Measurements from ENCODE around the gene EEF2.

Gene EEF2

DNA sequence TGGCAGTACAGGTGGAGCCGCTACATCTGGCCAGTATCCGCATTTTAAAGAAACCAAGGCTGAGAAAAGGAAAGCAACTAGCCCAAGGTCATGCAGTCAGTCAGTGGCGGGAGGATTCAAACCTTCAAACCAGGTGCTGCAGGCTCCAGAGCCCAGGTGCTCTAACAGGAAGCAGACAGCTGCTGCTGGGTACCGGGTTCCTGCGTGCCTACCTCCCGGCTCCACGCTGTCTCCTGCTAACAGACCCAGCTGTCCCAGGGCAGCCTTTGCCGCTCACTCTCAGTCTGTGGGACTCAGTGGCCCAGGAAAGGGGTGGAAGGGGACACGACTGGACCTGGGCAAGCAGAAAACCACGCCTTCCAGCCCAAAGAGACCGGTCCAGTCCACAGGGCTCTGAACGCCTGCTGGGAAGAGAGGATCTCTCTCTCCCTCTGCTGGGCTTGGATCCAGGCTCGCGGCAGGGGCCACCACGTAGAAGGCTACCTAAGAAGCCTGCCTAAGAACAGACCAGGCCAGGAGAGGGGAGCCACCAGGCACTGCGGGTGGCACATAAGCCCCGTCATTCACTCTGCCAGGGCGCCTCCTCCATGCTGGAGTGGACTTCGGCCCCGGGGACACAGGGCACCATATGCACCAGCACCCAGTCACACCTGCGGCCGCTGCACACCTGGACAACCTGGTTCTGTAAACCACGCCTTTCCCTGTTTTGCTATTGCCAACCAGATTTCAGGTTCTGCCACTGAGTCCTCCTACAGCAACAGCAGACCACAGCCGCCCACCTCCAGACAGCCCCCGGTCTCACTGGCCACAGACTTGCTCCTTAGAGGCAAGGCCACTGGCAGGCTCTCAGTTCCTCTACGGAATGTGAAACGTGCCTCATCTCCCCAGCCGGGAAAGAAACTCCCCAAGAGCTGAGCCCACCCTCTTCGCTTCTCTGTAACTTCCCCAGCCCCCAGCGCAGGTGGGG, 18.9 kb downstream of the EEF2 start:
- Histone ChIP-seq H3K27me3 (replicated peaks in 2 of 5; ENCODE audit: control insufficient read depth in 4 of 5, insufficient read depth in 5 of 5, low read length in 4 of 5) (no peaks in the 10 kb centered on the region), H3K4me1 (ENCODE audit: control extremely low read depth in 1 of 4, control insufficient read depth in 4 of 4, insufficient read depth in 4 of 4, low read length in 3 of 4) (peaks cover 0 to 23% (median 21%) of the 10 kb centered on the region in 4 experiments), H3K4me3 (ENCODE audit: control insufficient read depth in 1 of 7, extremely low read depth in 1 of 7, insufficient read depth in 4 of 7, low read depth in 2 of 7, low read length in 6 of 7) (no peak overlapping the region), H3K27ac (ENCODE audit: insufficient read depth in 1 of 2, low read depth in 1 of 2, low read length in 2 of 2, poor library complexity in 1 of 2, severe bottlenecking in 2 of 2) (no peak overlapping the region), H3K9me3 (ENCODE audit: control extremely low read depth in 1 of 5, control insufficient read depth in 4 of 5, insufficient read depth in 2 of 5, low read depth in 1 of 5, low read length in 4 of 5) (no peaks in the 10 kb centered on the region), H3K36me3 (ENCODE audit: control insufficient read depth in 4 of 4, insufficient read depth in 4 of 4, low read length in 3 of 4) (peaks cover 7 to 53% (median 35%) of the 10 kb centered on the region in 4 experiments)
- ChIA-PET POLR2A (no interaction called here), CTCF (no interaction called here)
- DNase-seq: no peak
- 90% methylated on average over 29 of the region's 30 CpGs for WGBS (ENCODE audit: insufficient coverage)

DNA sequence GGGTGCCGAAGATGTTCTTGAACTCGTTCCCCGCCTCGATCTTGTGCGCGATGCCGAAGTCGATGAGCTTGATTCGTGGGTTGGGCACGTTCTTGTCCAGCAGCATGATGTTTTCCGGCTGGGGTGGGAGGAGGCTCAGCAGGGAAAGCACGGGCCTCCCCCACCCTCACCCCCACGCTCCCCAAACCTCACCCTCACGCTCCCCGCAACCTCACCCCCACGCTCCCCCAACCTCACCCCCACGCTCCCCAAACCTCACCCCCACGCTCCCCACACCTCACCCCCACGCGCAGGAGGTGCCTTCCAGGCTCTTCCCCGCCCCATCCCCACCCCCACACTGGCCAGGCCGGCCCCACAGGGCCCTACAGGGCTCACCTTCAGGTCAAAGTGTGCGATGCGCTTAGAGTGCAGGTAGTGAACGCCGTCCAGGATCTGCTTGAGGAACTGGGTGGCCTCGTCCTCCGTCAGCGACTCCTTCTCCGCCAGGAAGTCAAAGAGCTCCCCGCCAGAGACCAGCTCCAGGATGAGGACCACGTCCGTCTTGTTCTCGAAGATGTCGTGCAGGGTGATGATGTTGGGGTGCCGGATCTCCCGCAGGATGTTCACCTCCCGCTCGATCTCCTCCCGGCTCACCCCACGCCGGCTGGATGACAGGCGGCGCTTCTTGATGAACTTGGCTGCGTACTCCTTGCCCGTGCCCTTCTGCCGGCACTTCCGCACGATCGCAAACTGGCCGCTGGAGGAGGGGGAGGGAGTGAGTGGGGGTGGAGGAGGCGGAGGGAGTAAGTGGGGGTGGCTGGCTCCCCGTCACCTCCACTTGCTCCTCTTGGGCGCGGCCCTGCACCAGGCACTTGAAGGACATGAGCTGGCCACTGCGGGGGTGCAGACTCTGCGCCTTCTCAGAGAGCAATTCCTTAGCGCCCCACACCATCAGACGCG, 20.7 kb downstream of the EEF2 start:
- no peak for DNase-seq
- H3K9me3 ChIP-seq (ENCODE audit: control extremely low read depth in 1 of 5, control insufficient read depth in 4 of 5, insufficient read depth in 2 of 5, low read depth in 1 of 5, low read length in 4 of 5): no peaks in the 10 kb centered on the region
- no peaks in the 10 kb centered on the region for H3K27me3 ChIP-seq (replicated peaks in 2 of 5; ENCODE audit: control insufficient read depth in 4 of 5, insufficient read depth in 5 of 5, low read length in 4 of 5)
- ChIA-PET POLR2A (no interaction called here), CTCF (interaction anchor here (1.6 kb wide), 1 partner anchor 14 kb away, joined by 3 read pairs; no protein-coding TSS in a partner anchor)
- peaks cover 0 to 11% (median 9%) of the 10 kb centered on the region in 4 experiments for H3K4me1 ChIP-seq (ENCODE audit: control extremely low read depth in 1 of 4, control insufficient read depth in 4 of 4, insufficient read depth in 4 of 4, low read length in 3 of 4)
- peaks cover 7 to 64% (median 51%) of the 10 kb centered on the region in 4 experiments for H3K36me3 ChIP-seq (ENCODE audit: control insufficient read depth in 4 of 4, insufficient read depth in 4 of 4, low read length in 3 of 4)
- H3K4me3 ChIP-seq (ENCODE audit: control insufficient read depth in 1 of 7, extremely low read depth in 1 of 7, insufficient read depth in 4 of 7, low read depth in 2 of 7, low read length in 6 of 7): no peak overlapping the region
- no peak overlapping the region for H3K27ac ChIP-seq (ENCODE audit: insufficient read depth in 1 of 2, low read depth in 1 of 2, low read length in 2 of 2, poor library complexity in 1 of 2, severe bottlenecking in 2 of 2)
- 96% methylated on average over 45 of the region's 60 CpGs for WGBS (ENCODE audit: insufficient coverage)

DNA sequence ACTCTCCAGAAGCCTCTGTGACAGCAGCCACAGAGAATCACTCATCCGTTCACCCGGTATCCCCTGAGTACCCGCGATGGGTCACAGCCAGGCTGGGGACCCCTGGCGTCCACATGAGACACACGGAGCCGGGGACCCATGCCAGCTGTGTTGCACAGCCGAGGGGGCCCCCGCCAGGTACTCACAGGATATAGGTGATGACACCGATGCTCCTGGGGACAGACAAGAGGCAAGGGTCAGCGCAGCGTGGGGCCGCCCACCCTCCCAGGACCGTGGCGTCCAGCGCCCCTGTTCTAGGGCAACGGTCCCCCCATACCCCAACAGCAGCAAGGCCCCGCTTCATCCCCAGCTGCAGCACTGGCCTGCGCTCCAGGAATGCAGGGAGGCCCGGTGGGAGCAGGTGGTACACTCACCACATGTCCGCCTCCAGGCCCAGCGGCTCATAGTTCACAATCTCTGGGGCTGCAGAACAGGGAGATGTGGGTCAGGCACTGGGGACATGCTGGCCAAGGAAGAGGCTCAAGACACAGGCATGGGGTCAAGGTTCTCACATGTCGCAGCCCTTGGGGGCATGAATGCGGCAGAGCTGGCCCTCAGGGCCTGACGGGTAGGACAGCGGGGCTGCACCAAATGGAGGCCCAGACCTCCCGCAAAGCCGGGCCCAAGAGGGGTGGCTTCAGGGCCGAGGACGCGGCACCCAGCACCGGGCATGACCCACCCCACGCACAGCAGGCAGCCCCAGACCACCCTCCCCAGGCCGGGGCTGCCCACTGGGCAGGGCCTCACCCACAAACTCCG, 21.6 kb downstream of the EEF2 start:
- 98% methylated on average over 31 of the region's 35 CpGs for WGBS (ENCODE audit: insufficient coverage)
- ChIA-PET POLR2A (no interaction called here), CTCF (no interaction called here)
- no peaks in the 10 kb centered on the region for H3K27me3 ChIP-seq (replicated peaks in 2 of 5; ENCODE audit: control insufficient read depth in 4 of 5, insufficient read depth in 5 of 5, low read length in 4 of 5)
- H3K4me3 ChIP-seq (ENCODE audit: control insufficient read depth in 1 of 7, extremely low read depth in 1 of 7, insufficient read depth in 4 of 7, low read depth in 2 of 7, low read length in 6 of 7): no peak overlapping the region
- H3K9me3 ChIP-seq (ENCODE audit: control extremely low read depth in 1 of 5, control insufficient read depth in 4 of 5, insufficient read depth in 2 of 5, low read depth in 1 of 5, low read length in 4 of 5): peaks cover 0 to 3% (median 0%) of the 10 kb centered on the region in 5 experiments
- peaks cover 0 to 2% (median 1%) of the 10 kb centered on the region in 4 experiments for H3K4me1 ChIP-seq (ENCODE audit: control extremely low read depth in 1 of 4, control insufficient read depth in 4 of 4, insufficient read depth in 4 of 4, low read length in 3 of 4)
- DNase-seq: no peak
- H3K27ac ChIP-seq (ENCODE audit: insufficient read depth in 1 of 2, low read depth in 1 of 2, low read length in 2 of 2, poor library complexity in 1 of 2, severe bottlenecking in 2 of 2): no peak overlapping the region
- H3K36me3 ChIP-seq (ENCODE audit: control insufficient read depth in 4 of 4, insufficient read depth in 4 of 4, low read length in 3 of 4): peaks cover 7 to 69% (median 56%) of the 10 kb centered on the region in 4 experiments

DNA sequence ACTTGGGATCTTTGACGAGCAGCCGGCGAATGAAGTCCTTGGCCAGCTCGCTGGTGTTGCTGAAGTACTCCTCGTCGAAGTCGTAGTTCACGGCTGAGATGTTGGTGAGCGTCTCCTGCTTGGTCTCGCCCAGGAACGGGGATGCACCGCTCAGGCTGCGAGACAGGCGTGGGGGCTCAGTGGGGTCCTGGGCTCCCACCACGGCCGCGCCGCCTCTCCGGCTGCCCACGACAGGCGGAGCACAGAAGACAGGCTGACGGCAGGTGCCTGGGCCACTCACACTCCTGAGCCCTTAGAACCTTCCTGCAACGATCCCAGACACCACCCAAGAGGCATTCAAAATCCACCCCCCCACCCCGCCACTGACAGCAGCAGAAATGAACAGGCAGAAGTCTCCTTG, 24.3 kb downstream of the EEF2 start:
- no peak overlapping the region for H3K27ac ChIP-seq (ENCODE audit: insufficient read depth in 1 of 2, low read depth in 1 of 2, low read length in 2 of 2, poor library complexity in 1 of 2, severe bottlenecking in 2 of 2)
- POLR2A ChIA-PET: no interaction called here
- DNase-seq: no peak
- CTCF ChIA-PET: no interaction called here
- no peaks in the 10 kb centered on the region for H3K4me1 ChIP-seq (ENCODE audit: control extremely low read depth in 1 of 4, control insufficient read depth in 4 of 4, insufficient read depth in 4 of 4, low read length in 3 of 4)
- no peaks in the 10 kb centered on the region for H3K27me3 ChIP-seq (replicated peaks in 2 of 5; ENCODE audit: control insufficient read depth in 4 of 5, insufficient read depth in 5 of 5, low read length in 4 of 5)
- no peak overlapping the region for H3K4me3 ChIP-seq (ENCODE audit: control insufficient read depth in 1 of 7, extremely low read depth in 1 of 7, insufficient read depth in 4 of 7, low read depth in 2 of 7, low read length in 6 of 7)
- WGBS (ENCODE audit: insufficient coverage): 95% methylated on average over 15 of the region's 24 CpGs
- H3K36me3 ChIP-seq (ENCODE audit: control insufficient read depth in 4 of 4, insufficient read depth in 4 of 4, low read length in 3 of 4): peaks cover 7 to 68% (median 53%) of the 10 kb centered on the region in 4 experiments
- peaks cover 0 to 5% (median 0%) of the 10 kb centered on the region in 5 experiments for H3K9me3 ChIP-seq (ENCODE audit: control extremely low read depth in 1 of 5, control insufficient read depth in 4 of 5, insufficient read depth in 2 of 5, low read depth in 1 of 5, low read length in 4 of 5)

DNA sequence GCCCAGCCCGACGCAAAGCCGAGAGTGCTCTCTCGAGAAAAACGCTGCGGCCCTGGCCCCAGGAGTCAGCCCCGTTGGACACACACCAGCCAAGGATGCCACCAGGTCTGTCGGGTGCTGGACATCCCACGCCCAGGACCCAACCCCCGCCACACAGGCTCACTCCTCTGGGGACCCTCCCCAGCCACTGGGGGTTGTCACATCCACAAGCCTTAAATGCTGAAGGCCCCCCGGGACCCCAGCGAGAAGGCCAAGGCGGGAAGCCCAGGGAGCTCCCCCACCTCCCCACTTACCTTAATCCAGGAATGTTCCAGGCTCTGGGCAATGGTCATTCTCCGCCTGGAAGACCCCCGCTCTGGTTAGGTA, 25.5 kb downstream of the EEF2 start:
- POLR2A ChIA-PET: no interaction called here
- WGBS (ENCODE audit: insufficient coverage): over 99% methylated on average over 12 of the region's 15 CpGs
- no peak for DNase-seq
- H3K27ac ChIP-seq (ENCODE audit: insufficient read depth in 1 of 2, low read depth in 1 of 2, low read length in 2 of 2, poor library complexity in 1 of 2, severe bottlenecking in 2 of 2): no peak overlapping the region
- CTCF ChIA-PET: no interaction called here
- H3K4me1 ChIP-seq (ENCODE audit: control extremely low read depth in 1 of 4, control insufficient read depth in 4 of 4, insufficient read depth in 4 of 4, low read length in 3 of 4): no peaks in the 10 kb centered on the region
- H3K27me3 ChIP-seq (replicated peaks in 2 of 5; ENCODE audit: control insufficient read depth in 4 of 5, insufficient read depth in 5 of 5, low read length in 4 of 5): no peaks in the 10 kb centered on the region
- H3K9me3 ChIP-seq (ENCODE audit: control extremely low read depth in 1 of 5, control insufficient read depth in 4 of 5, insufficient read depth in 2 of 5, low read depth in 1 of 5, low read length in 4 of 5): peaks cover 0 to 5% (median 0%) of the 10 kb centered on the region in 5 experiments
- H3K4me3 ChIP-seq (ENCODE audit: control insufficient read depth in 1 of 7, extremely low read depth in 1 of 7, insufficient read depth in 4 of 7, low read depth in 2 of 7, low read length in 6 of 7): no peak overlapping the region
- H3K36me3 ChIP-seq (ENCODE audit: control insufficient read depth in 4 of 4, insufficient read depth in 4 of 4, low read length in 3 of 4): peaks cover 7 to 63% (median 51%) of the 10 kb centered on the region in 4 experiments

DNA sequence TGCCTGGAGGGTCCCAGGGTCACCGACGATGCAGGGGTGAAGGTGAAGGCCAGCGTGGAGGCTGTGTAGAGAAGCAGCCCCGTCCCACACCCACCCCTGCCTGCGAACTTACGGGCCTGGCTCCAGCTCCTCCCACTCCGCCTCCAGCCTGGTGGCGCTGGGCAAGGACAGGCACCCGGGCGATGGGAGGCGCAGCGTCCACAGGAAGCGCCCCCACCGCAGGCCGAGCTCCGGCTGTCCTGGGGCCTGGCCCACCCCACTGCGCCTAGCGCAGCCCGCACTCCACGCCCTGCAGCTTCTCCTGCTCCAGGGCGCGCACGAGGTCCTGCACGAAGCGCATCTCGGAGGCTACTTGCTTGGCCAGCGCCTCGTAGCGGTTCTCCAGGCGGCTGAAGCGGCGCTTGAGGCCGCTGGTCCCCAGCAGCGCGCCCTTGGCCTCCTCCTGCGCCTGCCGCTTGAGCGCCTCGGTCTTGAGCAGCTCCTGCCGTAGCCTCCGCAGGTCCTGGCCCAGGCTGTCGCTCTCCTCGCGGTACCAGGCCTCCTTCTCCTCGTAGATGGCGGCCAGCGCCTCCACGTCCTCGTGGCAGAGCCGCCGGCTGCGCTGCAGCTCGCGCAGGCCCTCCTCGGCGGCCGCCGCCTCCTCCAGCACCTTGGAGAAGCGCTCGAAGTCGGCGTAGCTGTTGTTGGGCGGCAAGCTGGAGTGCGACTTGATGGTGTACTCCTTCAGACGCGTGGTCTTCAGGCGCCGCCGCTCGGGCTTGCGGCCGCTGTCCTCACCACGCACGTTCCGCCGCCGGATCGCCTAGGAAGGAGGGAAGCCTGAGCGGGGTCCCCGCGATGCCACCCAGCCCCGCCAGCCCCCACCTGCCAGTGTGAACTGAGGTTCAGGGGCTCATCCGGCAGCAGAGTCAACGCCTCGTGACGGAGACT, 26.2 kb downstream of the EEF2 start:
- POLR2A ChIA-PET: no interaction called here
- WGBS (ENCODE audit: insufficient coverage): 97% methylated on average over 83 of the region's 86 CpGs
- Histone ChIP-seq H3K27me3 (replicated peaks in 2 of 5; ENCODE audit: control insufficient read depth in 4 of 5, insufficient read depth in 5 of 5, low read length in 4 of 5) (no peaks in the 10 kb centered on the region), H3K4me1 (ENCODE audit: control extremely low read depth in 1 of 4, control insufficient read depth in 4 of 4, insufficient read depth in 4 of 4, low read length in 3 of 4) (no peaks in the 10 kb centered on the region), H3K9me3 (ENCODE audit: control extremely low read depth in 1 of 5, control insufficient read depth in 4 of 5, insufficient read depth in 2 of 5, low read depth in 1 of 5, low read length in 4 of 5) (peaks cover 0 to 5% (median 0%) of the 10 kb centered on the region in 5 experiments), H3K4me3 (ENCODE audit: control insufficient read depth in 1 of 7, extremely low read depth in 1 of 7, insufficient read depth in 4 of 7, low read depth in 2 of 7, low read length in 6 of 7) (no peak overlapping the region), H3K36me3 (ENCODE audit: control insufficient read depth in 4 of 4, insufficient read depth in 4 of 4, low read length in 3 of 4) (peaks cover 7 to 60% (median 49%) of the 10 kb centered on the region in 4 experiments), H3K27ac (ENCODE audit: insufficient read depth in 1 of 2, low read depth in 1 of 2, low read length in 2 of 2, poor library complexity in 1 of 2, severe bottlenecking in 2 of 2) (no peak overlapping the region)
- CTCF ChIA-PET: no interaction called here
- DNase-seq: no peak
